HG03175 (cell line): ENCODE data around the gene DOCK7.
A peak's percentile ranks its signal among the peaks of the same experiment; 100 is the strongest.
"Not testable (repeated sequence)": the region's sequence is repeated elsewhere in the genome, so short reads cannot be mapped to it uniquely, and the experiment has no call there.

ENCODE experiments used
- ATAC-seq: cut with Tn5 transposase; IDR thresholded peaks from one replicate; pipeline ENCODE4 v1.9.1; 2021; ENCODE audit warnings: mild to moderate bottlenecking, moderate library complexity; ENCODE audit not compliant: unreplicated experiment

The DOCK7 gene

DNA sequence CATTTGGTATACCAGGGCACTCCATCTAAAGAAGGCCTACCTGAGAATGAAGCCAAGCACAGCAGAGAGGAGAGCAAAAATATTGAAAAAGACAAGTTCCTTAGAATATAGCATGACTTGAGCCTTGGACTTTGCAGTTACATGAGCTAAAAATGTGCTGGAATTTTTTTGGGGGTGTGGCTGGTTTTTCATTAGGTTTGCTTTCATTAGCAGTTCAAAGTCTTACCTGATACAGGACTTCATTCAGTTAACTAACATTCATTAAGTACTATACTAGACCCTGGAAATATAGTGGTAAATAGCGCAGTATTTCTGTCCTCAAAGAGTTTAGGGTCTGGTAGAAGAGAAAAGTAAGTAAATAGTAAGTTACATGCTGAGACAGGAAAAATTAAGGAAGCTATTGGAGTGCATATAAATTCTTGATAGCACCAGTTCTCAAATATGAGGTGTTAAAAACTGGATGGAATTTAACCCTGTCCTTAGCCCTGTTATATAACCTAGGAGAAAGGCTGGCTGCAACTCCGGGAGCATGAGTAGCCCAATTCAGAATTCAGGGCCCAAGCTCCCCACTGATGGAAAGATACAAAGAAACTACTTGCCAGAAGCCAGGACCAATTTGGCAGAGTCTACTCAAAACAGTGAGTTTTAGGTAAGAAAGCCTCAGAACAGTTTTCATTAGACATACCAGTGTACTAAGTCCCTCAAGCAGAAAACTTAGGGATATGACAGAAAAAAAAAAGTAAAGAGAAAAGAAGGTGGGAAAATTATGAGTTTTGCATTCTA, 3.1 kb upstream of the DOCK7 start:
- ATAC-seq: no peak

DNA sequence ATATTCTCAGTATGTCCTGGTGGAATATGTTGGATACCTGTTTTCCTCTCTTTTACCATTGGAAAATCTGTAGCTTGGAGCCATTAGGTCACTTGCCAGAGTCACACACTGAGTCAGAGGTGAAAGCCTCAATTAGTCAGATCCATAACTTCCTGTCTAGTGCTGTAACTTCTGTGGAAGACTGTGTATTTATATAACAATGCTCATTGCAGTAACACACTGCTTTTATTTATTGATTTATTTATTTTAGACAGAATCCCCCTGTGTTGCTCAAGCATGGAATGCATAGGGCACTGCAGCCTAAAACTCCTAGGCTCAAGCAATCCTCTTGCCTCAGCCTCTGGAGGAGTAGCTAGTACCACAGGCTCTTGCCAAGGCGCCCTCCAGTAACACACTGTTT, 1.3 kb upstream of the DOCK7 start:
- ATAC-seq: no peak

- peak; percentile 12 for ATAC-seq
Observed at GRCh38 chr1:62688687-62689085, 500 bp upstream of the DOCK7 start.

DNA sequence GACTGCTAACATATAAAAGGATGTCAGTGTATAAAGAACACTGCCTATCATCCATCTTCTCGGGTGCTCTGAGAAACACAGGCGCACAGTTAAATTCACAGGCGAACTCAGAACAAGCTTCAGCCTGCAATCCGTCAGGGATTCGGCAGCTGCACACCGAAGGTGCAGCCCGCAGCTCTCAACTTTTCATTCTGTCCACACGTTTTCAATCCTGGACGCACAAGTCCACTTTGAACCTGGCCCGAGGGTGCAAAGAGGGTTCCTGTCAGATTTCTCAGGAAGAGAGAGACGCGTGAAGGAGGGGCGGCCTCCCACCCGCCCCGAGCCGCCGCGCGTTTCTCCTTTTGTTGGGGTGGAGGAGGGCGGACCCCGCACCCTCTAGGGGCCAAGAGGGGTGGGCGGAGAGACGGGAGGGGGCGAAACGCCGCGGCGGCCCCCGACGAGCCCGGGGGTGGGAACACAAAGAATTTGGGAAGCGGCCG, 724 bp downstream of the DOCK7 start:
- peak; percentile 30 for ATAC-seq

DNA sequence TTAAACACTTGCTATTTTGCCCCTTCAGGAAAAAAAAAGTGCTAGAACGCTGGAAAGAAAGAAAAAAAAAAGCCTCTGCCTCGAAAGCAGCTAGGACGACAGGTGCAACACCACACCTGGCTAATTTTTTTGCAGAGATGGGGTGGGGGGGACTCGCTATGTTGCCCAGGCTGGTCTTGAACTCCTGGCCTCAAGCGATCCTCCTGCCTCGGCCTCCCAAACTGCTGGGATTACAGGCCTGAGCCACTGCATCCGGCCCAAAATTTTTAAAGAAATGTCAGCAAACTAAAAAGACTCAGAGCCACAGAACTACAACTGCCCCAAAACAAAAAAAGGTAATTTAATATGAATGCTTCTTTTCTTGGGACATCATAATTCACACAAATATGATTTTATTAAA, 1.4 kb downstream of the DOCK7 start:
- no peak for ATAC-seq

- no peak for ATAC-seq
Observed at GRCh38 chr1:62685431-62685859, 2.7 kb downstream of the DOCK7 start.

GRCh38 chr1:62682531-62682930, 5.7 kb downstream of the DOCK7 start:
- no peak for ATAC-seq

DNA sequence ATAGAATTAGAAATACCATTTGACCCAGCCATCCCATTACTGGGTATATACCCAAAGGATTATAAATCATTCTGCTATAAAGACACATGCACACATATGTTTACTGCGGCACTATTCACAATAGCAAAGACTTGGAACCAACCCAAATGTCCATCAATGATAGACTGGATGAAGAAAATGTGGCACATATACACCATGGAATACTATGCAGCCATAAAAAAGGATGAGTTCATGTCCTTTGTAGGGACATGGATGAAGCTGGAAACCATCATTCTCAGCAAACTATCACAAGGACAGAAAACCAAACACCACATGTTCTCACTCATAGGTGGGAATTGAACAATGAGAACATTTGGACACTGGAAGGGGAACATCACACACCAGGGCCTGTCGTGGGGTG, 7.2 kb downstream of the DOCK7 start:
- ATAC-seq: not testable (repeated sequence)

DNA sequence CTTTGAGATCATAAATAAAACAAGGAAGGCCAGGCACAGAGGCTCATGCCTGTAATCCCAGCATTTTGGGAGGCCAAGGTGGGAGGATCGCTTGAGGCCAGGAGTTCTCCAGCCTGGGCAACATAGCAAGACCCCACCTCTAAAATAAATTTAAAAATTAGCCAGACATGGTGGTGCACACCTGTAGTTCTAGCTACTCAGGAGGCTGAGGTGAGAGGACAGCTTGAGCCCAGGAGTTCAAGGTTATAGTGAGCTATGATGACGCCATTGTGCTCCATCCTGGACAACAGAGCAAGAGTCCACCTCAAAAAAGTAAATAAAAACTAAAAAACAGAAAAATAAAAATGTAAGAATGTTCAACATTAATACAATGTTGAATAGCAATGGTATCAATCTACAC, 10.4 kb downstream of the DOCK7 start:
- not testable (repeated sequence) for ATAC-seq

- ATAC-seq: no peak
Observed at GRCh38 chr1:62676611-62677356, 11.4 kb downstream of the DOCK7 start.

GRCh38 chr1:62673629-62674028, 14.6 kb downstream of the DOCK7 start:
- ATAC-seq: no peak

GRCh38 chr1:62672029-62672428, 16.2 kb downstream of the DOCK7 start:
- no peak for ATAC-seq

DNA sequence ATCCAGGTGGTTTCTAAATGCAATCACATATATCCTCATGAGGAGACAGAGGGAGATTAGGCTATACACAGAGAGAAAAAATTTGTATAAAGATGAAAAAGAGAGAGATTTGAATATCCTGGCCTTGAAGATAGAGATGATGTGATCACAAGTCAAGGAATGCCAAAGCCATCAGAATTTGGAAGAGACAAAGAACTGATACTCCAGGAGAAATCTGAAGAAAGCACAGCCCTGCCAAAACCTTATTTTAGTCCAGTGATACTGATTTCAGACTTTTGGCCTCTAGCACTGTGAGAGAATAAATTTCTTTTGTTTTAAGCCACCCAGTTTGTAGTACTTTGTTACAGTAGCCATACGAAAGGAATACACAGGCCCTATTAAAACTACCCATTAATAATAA, 33.4 kb downstream of the DOCK7 start:
- no peak for ATAC-seq

DNA sequence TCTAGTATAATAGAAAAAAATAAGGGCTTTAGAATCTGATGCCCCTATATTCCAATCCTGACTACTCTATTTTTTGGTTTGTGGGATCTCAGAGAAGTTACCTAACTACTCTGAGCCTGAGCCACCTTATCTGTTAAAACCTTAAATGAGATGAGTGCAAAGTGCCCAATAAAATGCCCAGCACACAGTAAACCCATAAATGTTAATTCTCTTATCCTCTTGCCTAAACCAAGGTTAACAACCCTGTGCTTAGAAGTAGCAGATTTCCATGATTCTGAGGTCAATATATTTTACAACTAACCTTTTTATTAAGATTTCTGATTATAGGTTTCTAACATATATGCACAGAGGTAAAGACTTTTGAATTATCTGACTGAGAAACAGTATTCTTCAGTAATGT, 35.8 kb downstream of the DOCK7 start:
- no peak for ATAC-seq

DNA sequence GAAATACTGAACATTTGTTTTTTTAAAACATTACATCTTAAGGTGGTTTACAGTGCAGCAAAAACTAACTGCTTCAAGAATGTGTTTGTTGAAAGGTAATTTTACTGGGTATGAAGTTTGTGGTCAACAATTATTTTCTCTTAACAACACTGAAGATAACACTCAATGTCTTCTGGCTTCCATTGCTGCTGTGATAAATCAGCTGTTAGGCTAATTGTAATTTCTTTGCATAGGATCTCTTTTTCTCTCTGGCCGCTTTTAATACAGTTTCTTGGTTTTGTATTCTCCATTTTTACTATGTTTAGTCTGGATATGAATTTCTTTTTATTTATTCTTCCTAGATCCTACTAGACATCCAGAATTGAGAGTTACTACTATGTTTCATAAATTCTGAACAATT, 44.9 kb downstream of the DOCK7 start:
- ATAC-seq: no peak

- ATAC-seq: no peak
Observed at GRCh38 chr1:62637392-62638105, 50.6 kb downstream of the DOCK7 start.

DNA sequence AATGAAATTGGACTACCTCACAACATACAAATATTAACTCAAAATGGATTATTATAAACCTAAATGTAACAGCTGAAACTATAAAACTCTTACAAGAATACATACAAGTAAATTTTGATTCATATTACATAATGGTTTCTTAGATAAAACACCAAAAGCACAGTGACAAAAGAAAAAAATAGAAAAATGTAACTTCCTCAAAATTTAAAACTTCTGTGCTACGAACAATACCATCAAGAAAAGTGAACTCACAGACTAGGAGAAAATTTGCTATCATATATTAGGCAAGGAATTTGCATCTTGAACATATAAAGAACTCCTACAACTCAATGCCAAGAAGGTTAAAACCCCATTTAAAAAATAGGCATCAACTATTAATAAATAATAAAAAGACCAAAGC, 59.7 kb downstream of the DOCK7 start:
- no peak for ATAC-seq

DNA sequence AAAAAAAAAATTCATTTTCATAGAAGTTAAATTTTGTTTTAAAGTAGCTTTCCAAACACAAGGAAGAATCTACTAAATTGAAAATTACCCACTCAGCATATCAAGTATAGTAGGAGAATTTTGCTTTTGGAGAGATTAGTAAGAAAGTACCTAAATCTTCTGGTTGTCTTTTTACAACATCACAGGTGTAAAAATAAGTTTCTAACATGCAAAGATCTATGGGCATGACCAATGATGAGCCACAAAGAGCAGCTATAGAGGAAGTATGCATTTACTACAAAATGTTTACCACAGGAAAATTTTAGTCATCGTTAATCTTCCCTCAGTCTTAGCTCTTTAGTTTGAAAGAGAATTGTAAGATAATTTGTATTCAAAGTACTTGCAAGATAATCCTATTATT, 62.8 kb downstream of the DOCK7 start:
- peak; percentile 63 for ATAC-seq

DNA sequence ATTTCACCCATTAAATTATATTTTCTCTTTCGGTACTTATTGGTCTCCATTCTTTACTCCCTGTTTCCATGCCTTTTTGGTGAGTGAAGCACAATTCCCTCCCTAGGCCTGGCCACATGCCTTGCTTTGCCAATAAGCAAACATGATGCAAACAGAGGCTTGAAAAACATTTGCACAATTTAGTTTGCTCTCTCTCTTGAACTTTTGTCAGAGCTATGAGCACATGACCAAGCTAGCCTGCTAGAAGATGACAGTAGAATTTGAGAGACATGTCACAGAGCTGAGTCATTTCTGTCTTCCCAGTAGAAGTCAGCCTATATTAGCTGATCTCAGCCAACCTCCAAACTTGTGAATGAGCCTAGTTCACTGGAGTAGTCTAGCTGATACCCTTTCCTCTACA, 66.3 kb downstream of the DOCK7 start:
- peak; percentile 92 for ATAC-seq

DNA sequence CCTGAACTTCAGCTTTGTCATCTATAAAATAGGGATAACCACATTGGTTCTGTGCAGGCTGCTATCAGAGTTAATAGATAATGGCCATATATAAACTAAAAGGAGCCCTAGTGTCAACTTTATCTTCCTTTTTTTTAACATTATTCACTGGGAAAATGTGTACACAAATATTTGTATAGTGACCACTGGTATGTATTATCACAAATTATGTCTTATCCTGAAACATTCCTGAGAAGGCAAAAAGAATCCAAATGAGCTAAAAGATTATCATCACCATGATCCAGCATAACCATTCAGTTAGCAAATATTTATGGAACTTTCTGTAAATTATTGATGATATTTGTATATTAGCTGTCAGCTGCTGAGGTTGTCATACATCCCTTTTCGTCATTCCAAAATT, 74.3 kb downstream of the DOCK7 start:
- ATAC-seq: no peak

DNA sequence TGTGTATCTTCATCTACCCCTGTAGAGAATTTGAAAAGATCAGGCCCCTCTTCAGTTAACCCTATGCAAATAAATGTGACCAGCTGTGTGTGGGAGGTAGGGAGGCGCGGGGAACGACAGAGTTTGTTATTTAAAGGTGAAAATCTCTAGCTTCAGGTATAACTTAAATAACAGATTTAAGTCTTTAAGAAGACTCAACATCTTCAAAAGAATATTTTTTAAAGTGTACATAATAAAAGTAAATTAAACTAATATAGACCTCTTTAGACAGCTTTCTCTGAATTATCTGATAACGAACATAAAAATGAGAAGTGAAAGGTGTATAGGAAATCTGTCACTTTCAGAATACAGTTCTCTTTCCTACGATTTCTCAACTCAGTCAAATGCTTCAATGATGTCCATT, 74.9 kb downstream of the DOCK7 start:
- peak; percentile 97 for ATAC-seq

DNA sequence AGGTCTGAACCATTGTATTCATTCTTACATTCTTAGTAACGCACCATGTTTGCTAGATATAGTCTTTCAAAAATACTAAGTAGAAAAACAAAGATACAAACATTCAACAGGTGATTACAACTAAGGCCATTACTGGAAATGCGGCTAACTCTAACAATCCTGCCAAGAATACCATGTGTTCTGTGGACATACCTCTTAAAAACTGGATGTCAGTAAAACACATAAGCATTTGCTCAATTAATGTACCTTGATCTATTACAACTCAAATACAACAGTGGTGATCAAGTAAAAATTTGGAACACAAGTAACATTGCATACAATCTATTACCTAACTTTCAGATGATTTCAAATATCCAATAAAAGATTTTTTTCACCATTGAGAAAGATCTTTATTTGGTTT, 75.4 kb downstream of the DOCK7 start:
- ATAC-seq: no peak
